Right lobe of liver (tissue), 6 donors: ENCODE data around the gene SVEP1. TPM values are rescaled to one million over a fixed set of nuclear protein-coding genes. Genes with fewer than 3 reads are reported as not detected.
"Not testable (repeated sequence)": the region's sequence is repeated elsewhere in the genome, so short reads cannot be mapped to it uniquely, and the experiment has no call there.

Experiments used
- ATAC-seq, 4 donors: fragments of 200-7000 bp; cut with Tn5 transposase; one replicate each; pipeline ENCODE4 v1.9.1; 2020; ENCODE audit warnings: mild to moderate bottlenecking in 4 of 4, moderate library complexity in 4 of 4
- DNase-seq, 3 donors: peaks; one replicate each; pipeline ENCODE4 v3.0.0-alpha.2; 2020
- H3K27ac ChIP-seq, 3 donors: fragments of 200-600 bp; one replicate each; pipeline ENCODE4 v1.8.0; 2022
- H3K27me3 ChIP-seq, 2 donors: fragments of 200-600 bp; one replicate each; pipeline ENCODE4 v1.8.0; 2022
- H3K36me3 ChIP-seq, 4 donors: fragments of 200-600 bp; sonication (generic) in 1 of 4; one replicate each; pipeline versions ENCODE4 v1.5.1 to v1.8.0; 2017 to 2022; ENCODE audit warnings: control low read depth in 1 of 4
- H3K4me1 ChIP-seq, 4 donors: fragments of 200-600 bp; sonication (generic) in 1 of 4; one replicate each; pipeline versions ENCODE4 v1.5.1 to v1.8.0; 2017 to 2022; ENCODE audit warnings: control low read depth in 1 of 4
- H3K4me3 ChIP-seq, 3 donors: fragments of 200-600 bp; one replicate each; pipeline ENCODE4 v1.8.0; 2022
- H3K9me3 ChIP-seq, 4 donors: fragments of 200-600 bp; sonication (generic) in 1 of 4; one replicate each; pipeline versions ENCODE4 v1.5.1 to v1.8.0; 2017 to 2022; ENCODE audit warnings: control low read depth in 1 of 4
- CTCF ChIP-seq, 4 donors: fragments of 200-600 bp in 3 of 4; fragments of 450-650 bp in 1 of 4; IDR thresholded peaks; one replicate each; pipeline versions ENCODE4 v1.5.1 to v1.8.0; 2016 to 2022; ENCODE audit warnings: antibody characterized with exemption in 4 of 4, mild to moderate bottlenecking in 2 of 4
- POLR2A ChIP-seq: fragments of 450-650 bp; IDR thresholded peaks from one replicate; pipeline ENCODE4 v1.6.1; 2017; ENCODE audit warnings: antibody characterized with exemption, mild to moderate bottlenecking
- WGBS: methylation state at CpG from one replicate; pipeline ENCODE4 v1.1.6; 2018; ENCODE audit warnings: low coverage, low lambda C conversion rate; ENCODE audit not compliant: insufficient coverage; ENCODE audit errors: missing lambda C conversion rate; 5-methylcytosine and 5-hydroxymethylcytosine counted together
- intact Hi-C, 2 donors: fragments of 100-400 bp; cut with DNase I; formaldehyde crosslinking; loops; one replicate each; pipeline versions ENCODE4 v1.11.2 to v1.14.1; 2022
- total RNA-seq, 6 experiments: library from RNA; depleted of rRNA in 2 of 6; stranded (reverse); fragments of >200 nt in 2 of 6; fragmentation: NEBNext Ultra II Directional in 3 of 6; extraction: Animal tissue kit (Norgen Biotek cat#: 25700) in 3 of 6; gene quantifications; one replicate each; pipeline versions ENCODE4 v1.1.0 to v1.2.4, GENCODE V29; 2016 to 2023
- donor health status: DM: no; HTN: yes; CAD: no.
- donor health status: DM: no; HTN: no; CAD: no.
- donor health status: DM: no; HTN: no; CAD: no.
- donor health status: DM: no; HTN: yes; CAD: no.
- donor health status: DM: no; HTN: yes; CAD: no.

SVEP1 gene
- total RNA-seq, 6 experiments from 2014 or later, result 1.6 to 7.8 (median 4.6) TPM

- H3K27me3 ChIP-seq, result no peaks in the 10 kb centered on the region
- ATAC-seq, result no peak
- H3K4me3 ChIP-seq, result no peak overlapping the region
- no peaks in the 10 kb centered on the region for H3K36me3 ChIP-seq
- no peaks in the 10 kb centered on the region for H3K4me1 ChIP-seq
- no peak for DNase-seq
- TF ChIP-seq POLR2A (no peak), CTCF (IDR thresholded peaks at IDR 0.05) (no peak)
- intact Hi-C loops, result no loop called here
- H3K27ac ChIP-seq, result no peak overlapping the region
- WGBS, result 42% methylated on average over 4 of the region's 4 CpGs
- no peaks in the 10 kb centered on the region for H3K9me3 ChIP-seq
These were observed 41.5 kb downstream of the SVEP1 start for GRCh38 chr9:110537841-110538646.

GRCh38 chr9:110536822-110537221, 42.7 kb downstream of the SVEP1 start:
- Histone ChIP-seq H3K4me3 (no peak overlapping the region), H3K27ac (no peak overlapping the region), H3K9me3 (no peaks in the 10 kb centered on the region), H3K27me3 (no peaks in the 10 kb centered on the region), H3K36me3 (no peaks in the 10 kb centered on the region), H3K4me1 (no peaks in the 10 kb centered on the region)
- intact Hi-C loops, result no loop called here
- no peak for ATAC-seq
- TF ChIP-seq POLR2A (no peak), CTCF (IDR thresholded peaks at IDR 0.05) (no peak)
- DNase-seq, result no peak
- WGBS, result 37% methylated on average over 4 of the region's 4 CpGs

GRCh38 chr9:110534162-110534561, 45.4 kb downstream of the SVEP1 start:
- H3K9me3 ChIP-seq, H3K4me1 ChIP-seq, H3K27me3 ChIP-seq, H3K36me3 ChIP-seq, intact Hi-C loops, DNase-seq, ATAC-seq, H3K4me3 ChIP-seq, H3K27ac ChIP-seq: not testable (repeated sequence)
- 81% methylated on average over 4 of the region's 4 CpGs for WGBS

GRCh38 chr9:110532908-110533665, 46.5 kb downstream of the SVEP1 start:
- WGBS, result 72% methylated on average over 6 of the region's 9 CpGs
- Histone ChIP-seq H3K4me3 (no peak overlapping the region), H3K36me3 (no peaks in the 10 kb centered on the region), H3K4me1 (no peaks in the 10 kb centered on the region), H3K9me3 (no peaks in the 10 kb centered on the region), H3K27me3 (no peaks in the 10 kb centered on the region), H3K27ac (no peak overlapping the region)
- TF ChIP-seq CTCF (IDR thresholded peaks at IDR 0.05), result no peak
- no peak for TF ChIP-seq POLR2A
- intact Hi-C loops, result no loop called here
- no peak for ATAC-seq
- DNase-seq, result no peak

- H3K36me3 ChIP-seq, result no peaks in the 10 kb centered on the region
- no peaks in the 10 kb centered on the region for H3K4me1 ChIP-seq
- TF ChIP-seq POLR2A, result no peak
- TF ChIP-seq CTCF (IDR thresholded peaks at IDR 0.05), result no peak
- no peak overlapping the region for H3K4me3 ChIP-seq
- H3K9me3 ChIP-seq, result no peaks in the 10 kb centered on the region
- ATAC-seq (no peak), DNase-seq (no peak)
- no peak overlapping the region for H3K27ac ChIP-seq
- intact Hi-C loops, result no loop called here
- H3K27me3 ChIP-seq, result no peaks in the 10 kb centered on the region
These were observed 47.8 kb downstream of the SVEP1 start for GRCh38 chr9:110531776-110532175.

- H3K36me3 ChIP-seq, ATAC-seq: not testable (repeated sequence)
- 25% methylated on average over 1 of the region's 1 CpG for WGBS
These were observed 48.3 kb downstream of the SVEP1 start for GRCh38 chr9:110531241-110531640.

More at GRCh38 chr9:110531241-110531640, 48.3 kb downstream of the SVEP1 start:
- DNase-seq, H3K4me1 ChIP-seq, H3K27me3 ChIP-seq, H3K9me3 ChIP-seq, H3K27ac ChIP-seq, intact Hi-C loops, H3K4me3 ChIP-seq: not testable (repeated sequence)
